Colonic mucosa (tissue), 4 donors: ENCODE measurements around the gene CPT1A. TPM values are rescaled to one million over a fixed set of nuclear protein-coding genes. Genes with fewer than 3 reads are reported as not detected.

Experiments used
- DNase-seq: peaks from one replicate; pipeline ENCODE4 v3.0.0-alpha.2; 2020
- H3K27ac ChIP-seq: fragments of 200-600 bp; one replicate; pipeline ENCODE4 v1.8.0; 2021
- H3K27me3 ChIP-seq: fragments of 200-600 bp; one replicate; pipeline ENCODE4 v1.8.0; 2021
- H3K36me3 ChIP-seq: fragments of 200-600 bp; one replicate; pipeline ENCODE4 v1.8.0; 2021
- H3K4me1 ChIP-seq: fragments of 200-600 bp; one replicate; pipeline ENCODE4 v1.8.0; 2021; ENCODE audit warnings: mild to moderate bottlenecking
- H3K4me3 ChIP-seq: fragments of 200-600 bp; one replicate; pipeline ENCODE4 v1.8.0; 2021
- H3K9ac ChIP-seq, 2 donors: one replicate each; pipeline ENCODE4 v1.7.0; 2013; ENCODE audit warnings: control low read depth in 2 of 2, low read depth in 2 of 2, low read length in 2 of 2
- H3K9me3 ChIP-seq: fragments of 200-600 bp; one replicate; pipeline ENCODE4 v1.8.0; 2021
- CTCF ChIP-seq: fragments of 200-600 bp; IDR thresholded peaks from one replicate; pipeline ENCODE4 v1.8.0; 2022; ENCODE audit warnings: antibody characterized with exemption, mild to moderate bottlenecking
- intact Hi-C: fragments of 100-400 bp; cut with DNase I; formaldehyde crosslinking; loops from one replicate; pipeline ENCODE4 v1.14.1; 2022
- total RNA-seq, 2 donors: library from RNA; stranded (reverse); fragmentation: NEBNext Ultra II Directional in 1 of 2; extraction: Animal tissue kit (Norgen Biotek cat#: 25700) in 1 of 2; gene quantifications; one replicate each; pipeline ENCODE4 v1.2.1, GENCODE V29; 2021
- donor health status: healthy.
- donor health status: DM: no; HTN: no; CAD: no.
- donor health status: DM: no; HTN: no; CAD: no.

CPT1A gene
- total RNA-seq, 2 donors from 2014 or later, result 197 to 213 TPM

- Histone ChIP-seq H3K9me3 (no peaks in the 10 kb centered on the region), H3K4me3 (no peak overlapping the region), H3K27ac (no peak overlapping the region), H3K4me1 (no peaks in the 10 kb centered on the region), H3K9ac (no peak overlapping the region), H3K27me3 (no peaks in the 10 kb centered on the region), H3K36me3 (peaks cover 49% of the 10 kb centered on the region)
- no peak for TF ChIP-seq CTCF
- intact Hi-C loops, result no loop called here
- DNase-seq, result no peak
Measured at GRCh38 chr11:68774194-68774585, 67.5 kb downstream of the CPT1A start.

GRCh38 chr11:68773521-68774193 lies 68.1 kb downstream of the CPT1A start:
- no peak for TF ChIP-seq CTCF
- no peaks in the 10 kb centered on the region for H3K27me3 ChIP-seq
- DNase-seq, result no peak
- H3K4me1 ChIP-seq, result no peaks in the 10 kb centered on the region
- no peak overlapping the region for H3K27ac ChIP-seq
- peaks cover 49% of the 10 kb centered on the region for H3K36me3 ChIP-seq
- intact Hi-C loops, result no loop called here
- no peaks in the 10 kb centered on the region for H3K9me3 ChIP-seq
- no peak overlapping the region for H3K9ac ChIP-seq
- no peak overlapping the region for H3K4me3 ChIP-seq

DNA sequence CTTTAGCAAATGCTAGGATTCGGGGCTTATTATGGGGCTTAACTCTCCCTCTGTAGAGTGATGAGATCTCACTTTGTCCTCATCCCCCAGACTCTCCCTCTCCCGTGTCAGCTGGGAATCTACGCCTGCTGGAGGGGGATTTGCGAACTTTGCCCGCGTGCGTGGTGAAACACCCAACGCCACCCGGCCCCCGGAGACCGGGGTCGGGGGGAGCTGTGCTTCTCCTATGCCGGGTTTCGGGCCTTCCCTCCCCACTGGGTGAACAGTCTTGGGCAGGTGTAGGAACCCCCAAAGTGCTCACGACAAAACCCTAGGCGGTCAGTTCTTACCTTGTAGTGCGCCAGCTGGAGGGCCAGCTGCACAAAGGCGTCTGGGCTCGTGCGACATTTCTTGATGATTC lies 68.8 kb downstream of the CPT1A start:
- no peak for DNase-seq
- intact Hi-C loops, result no loop called here
- Histone ChIP-seq H3K9me3 (no peaks in the 10 kb centered on the region), H3K4me1 (no peaks in the 10 kb centered on the region), H3K27ac (no peak overlapping the region), H3K27me3 (no peaks in the 10 kb centered on the region), H3K36me3 (peaks cover 49% of the 10 kb centered on the region), H3K9ac (no peak overlapping the region), H3K4me3 (no peak overlapping the region)
- TF ChIP-seq CTCF, result no peak

DNA sequence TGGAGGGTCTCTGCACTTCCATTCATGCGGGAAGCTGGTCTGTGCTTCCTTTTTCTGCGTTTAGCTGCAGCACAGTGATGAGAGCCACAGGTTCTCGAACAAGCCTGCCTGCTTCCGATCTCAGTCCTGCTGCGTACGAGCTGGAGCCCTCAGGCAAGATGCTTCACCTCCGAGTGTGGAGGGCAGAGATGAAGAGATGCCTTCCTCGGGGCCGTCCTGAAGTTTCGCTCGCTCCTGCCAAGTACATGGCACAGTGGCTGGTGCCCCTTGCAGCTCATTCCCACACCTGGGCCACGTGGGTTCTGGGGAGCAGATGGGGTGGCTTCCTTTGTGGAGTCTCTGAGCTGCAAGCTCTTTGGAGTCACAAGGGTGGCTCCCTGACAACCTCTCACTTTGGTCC lies 70.9 kb downstream of the CPT1A start:
- no peaks in the 10 kb centered on the region for H3K4me1 ChIP-seq
- no peak for TF ChIP-seq CTCF

GRCh38 chr11:68767672-68768071 lies 74.0 kb downstream of the CPT1A start:
- no peak overlapping the region for H3K9ac ChIP-seq
- no peaks in the 10 kb centered on the region for H3K4me1 ChIP-seq
- no peak overlapping the region for H3K4me3 ChIP-seq
- intact Hi-C loops, result no loop called here
- no peaks in the 10 kb centered on the region for H3K27me3 ChIP-seq
- peaks cover 20% of the 10 kb centered on the region for H3K36me3 ChIP-seq
- TF ChIP-seq CTCF, result no peak
- DNase-seq, result no peak
- no peaks in the 10 kb centered on the region for H3K9me3 ChIP-seq
- H3K27ac ChIP-seq, result no peak overlapping the region

More for the DNA sequence above, 70.9 kb downstream of the CPT1A start:
- Histone ChIP-seq H3K9ac (no peak overlapping the region), H3K27ac (no peak overlapping the region), H3K9me3 (no peaks in the 10 kb centered on the region), H3K4me3 (no peak overlapping the region), H3K27me3 (no peaks in the 10 kb centered on the region), H3K36me3 (peaks cover 43% of the 10 kb centered on the region)
- no peak for DNase-seq
- intact Hi-C loops, result no loop called here
